Stimulated activated CD8-positive, alpha-beta memory T cell treated with anti-CD3 and anti-CD28 coated beads, Interleukin-15, amount 100 ng/mL, for 1 hour (primary cell): ENCODE measurements around the gene TTI1.
A peak's percentile ranks its signal among the peaks of the same experiment; 100 is the strongest.

Experiments used
- DNase-seq: peaks from one replicate; pipeline ENCODE4 v3.0.0-alpha.2; 2020; ENCODE audit warnings: low read depth

The TTI1 gene

GRCh38 chr20:38033330-38034107 lies at the start of gene TTI1, which contains the start of gene RPRD1B:
Gene TTI1, minus strand, starts transcription at chr20:38033456. Its CDS starts 19,640 bp downstream, at chr20:38013816.
Gene RPRD1B, plus strand, starts transcription at chr20:38033746. Its CDS starts 202 bp downstream, at chr20:38033948.
- peak; percentile 84 for DNase-seq

GRCh38 chr20:38082894-38083293 lies 49.6 kb upstream of the TTI1 start:
- no peak for DNase-seq

GRCh38 chr20:38081575-38081974 lies 48.3 kb upstream of the TTI1 start:
- DNase-seq: no peak

GRCh38 chr20:38079353-38079752 lies 46.1 kb upstream of the TTI1 start:
- no peak for DNase-seq

- DNase-seq: no peak
Observed at GRCh38 chr20:38078084-38078483, 44.8 kb upstream of the TTI1 start.

- no peak for DNase-seq
Observed at GRCh38 chr20:38076548-38076947, 43.3 kb upstream of the TTI1 start.

GRCh38 chr20:38075161-38075998 lies 42.1 kb upstream of the TTI1 start:
- DNase-seq: no peak

GRCh38 chr20:38073307-38074071 lies 40.2 kb upstream of the TTI1 start:
- DNase-seq: no peak

GRCh38 chr20:38072898-38073297 lies 39.6 kb upstream of the TTI1 start:
- no peak for DNase-seq

GRCh38 chr20:38067717-38068365 lies 34.6 kb upstream of the TTI1 start:
- no peak for DNase-seq

- no peak for DNase-seq
Observed at GRCh38 chr20:38066969-38067716, 33.9 kb upstream of the TTI1 start.

- no peak for DNase-seq
Observed at GRCh38 chr20:38065764-38066375, 32.6 kb upstream of the TTI1 start.

GRCh38 chr20:38063911-38064530 lies 30.8 kb upstream of the TTI1 start:
- DNase-seq: no peak

- DNase-seq: no peak
Observed at GRCh38 chr20:38062890-38063289, 29.6 kb upstream of the TTI1 start.

GRCh38 chr20:38061109-38061508 lies 27.9 kb upstream of the TTI1 start:
- DNase-seq: no peak

GRCh38 chr20:38060536-38060935 lies 27.3 kb upstream of the TTI1 start:
- DNase-seq: no peak

GRCh38 chr20:38059832-38060231 lies 26.6 kb upstream of the TTI1 start:
- DNase-seq: no peak

GRCh38 chr20:38057351-38057972 lies 24.2 kb upstream of the TTI1 start:
- DNase-seq: peak; percentile 65

GRCh38 chr20:38055848-38056247 lies 22.6 kb upstream of the TTI1 start:
- DNase-seq: no peak

- no peak for DNase-seq
Observed at GRCh38 chr20:38055294-38055693, 22.0 kb upstream of the TTI1 start.
